ENCODE measurements around the gene TRIM2. TPM values are rescaled to one million over a fixed set of nuclear protein-coding genes. Genes with fewer than 3 reads are reported as not detected.

TRIM2 gene
- total and polyA plus RNA-seq, 2 experiments from 2014 or later = 22.0 to 61.5 TPM

- Mint-ChIP-seq H3K4me3 (no peak overlapping the region), H3K9me3 (no peaks in the 10 kb centered on the region), H3K36me3 (ENCODE audit: low read depth) (peaks cover 11% of the 10 kb centered on the region; the same call in 1 of the 3 replicates), H3K27ac (no peak overlapping the region), H3K27me3 (ENCODE audit: insufficient read depth, low read depth, poor library complexity) (peaks cover 1% of the 10 kb centered on the region), H3K4me1 (peaks cover 6% of the 10 kb centered on the region)
- ATAC-seq (no peak), DNase-seq (ENCODE audit: low spot score) (no peak)
- no peaks in the 10 kb centered on the region for H3K36me3 ChIP-seq (ENCODE audit: insufficient read depth)
- no peaks in the 10 kb centered on the region for H3F3A ChIP-seq (replicated peaks; ENCODE audit: low read depth)
- no peaks in the 10 kb centered on the region for H3K27me3 ChIP-seq (ENCODE audit: insufficient read depth)
- H3K9me2 ChIP-seq (ENCODE audit: insufficient read depth) = no peaks in the 10 kb centered on the region
- H3K4me3 ChIP-seq = no peak overlapping the region
- no peaks in the 10 kb centered on the region for H3K79me2 ChIP-seq (replicated peaks; ENCODE audit: insufficient read depth)
- no peak overlapping the region for H3K4me2 ChIP-seq
- no peak overlapping the region for H3K27ac ChIP-seq (ENCODE audit: low read depth)
- no peaks in the 10 kb centered on the region for H4K20me1 ChIP-seq (replicated peaks; ENCODE audit: insufficient read depth)
- H2AFZ ChIP-seq = no peak overlapping the region
- TF ChIP-seq EZH2 (IDR thresholded peaks at IDR 0.05; ENCODE audit: low read depth, unreplicated experiment) = no peak
- TF ChIP-seq, protein P1, sequence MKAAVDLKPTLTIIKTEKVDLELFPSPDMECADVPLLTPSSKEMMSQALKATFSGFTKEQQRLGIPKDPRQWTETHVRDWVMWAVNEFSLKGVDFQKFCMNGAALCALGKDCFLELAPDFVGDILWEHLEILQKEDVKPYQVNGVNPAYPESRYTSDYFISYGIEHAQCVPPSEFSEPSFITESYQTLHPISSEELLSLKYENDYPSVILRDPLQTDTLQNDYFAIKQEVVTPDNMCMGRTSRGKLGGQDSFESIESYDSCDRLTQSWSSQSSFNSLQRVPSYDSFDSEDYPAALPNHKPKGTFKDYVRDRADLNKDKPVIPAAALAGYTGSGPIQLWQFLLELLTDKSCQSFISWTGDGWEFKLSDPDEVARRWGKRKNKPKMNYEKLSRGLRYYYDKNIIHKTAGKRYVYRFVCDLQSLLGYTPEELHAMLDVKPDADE (IDR thresholded peaks at IDR 0.05) = no peak
- no peak for TF ChIP-seq NANOG (IDR thresholded peaks at IDR 0.05; ENCODE audit: borderline replicate concordance)
- no peak for TF ChIP-seq ZNF114 (CRISPR knock-in tag; IDR thresholded peaks at IDR 0.05)
- no peak for TF ChIP-seq EZH2phosphoT487 (IDR thresholded peaks at IDR 0.05; ENCODE audit: unreplicated experiment)
- no peak for TF ChIP-seq STAT1 (IDR thresholded peaks at IDR 0.05; ENCODE audit: unreplicated experiment)
- TF ChIP-seq, protein P2, sequence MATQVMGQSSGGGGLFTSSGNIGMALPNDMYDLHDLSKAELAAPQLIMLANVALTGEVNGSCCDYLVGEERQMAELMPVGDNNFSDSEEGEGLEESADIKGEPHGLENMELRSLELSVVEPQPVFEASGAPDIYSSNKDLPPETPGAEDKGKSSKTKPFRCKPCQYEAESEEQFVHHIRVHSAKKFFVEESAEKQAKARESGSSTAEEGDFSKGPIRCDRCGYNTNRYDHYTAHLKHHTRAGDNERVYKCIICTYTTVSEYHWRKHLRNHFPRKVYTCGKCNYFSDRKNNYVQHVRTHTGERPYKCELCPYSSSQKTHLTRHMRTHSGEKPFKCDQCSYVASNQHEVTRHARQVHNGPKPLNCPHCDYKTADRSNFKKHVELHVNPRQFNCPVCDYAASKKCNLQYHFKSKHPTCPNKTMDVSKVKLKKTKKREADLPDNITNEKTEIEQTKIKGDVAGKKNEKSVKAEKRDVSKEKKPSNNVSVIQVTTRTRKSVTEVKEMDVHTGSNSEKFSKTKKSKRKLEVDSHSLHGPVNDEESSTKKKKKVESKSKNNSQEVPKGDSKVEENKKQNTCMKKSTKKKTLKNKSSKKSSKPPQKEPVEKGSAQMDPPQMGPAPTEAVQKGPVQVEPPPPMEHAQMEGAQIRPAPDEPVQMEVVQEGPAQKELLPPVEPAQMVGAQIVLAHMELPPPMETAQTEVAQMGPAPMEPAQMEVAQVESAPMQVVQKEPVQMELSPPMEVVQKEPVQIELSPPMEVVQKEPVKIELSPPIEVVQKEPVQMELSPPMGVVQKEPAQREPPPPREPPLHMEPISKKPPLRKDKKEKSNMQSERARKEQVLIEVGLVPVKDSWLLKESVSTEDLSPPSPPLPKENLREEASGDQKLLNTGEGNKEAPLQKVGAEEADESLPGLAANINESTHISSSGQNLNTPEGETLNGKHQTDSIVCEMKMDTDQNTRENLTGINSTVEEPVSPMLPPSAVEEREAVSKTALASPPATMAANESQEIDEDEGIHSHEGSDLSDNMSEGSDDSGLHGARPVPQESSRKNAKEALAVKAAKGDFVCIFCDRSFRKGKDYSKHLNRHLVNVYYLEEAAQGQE (IDR thresholded peaks at IDR 0.05; ENCODE audit: unreplicated experiment) = no peak
- TF ChIP-seq ZNF462 (CRISPR knock-in tag; IDR thresholded peaks at IDR 0.05) = no peak
- no peak for TF ChIP-seq JUNB (IDR thresholded peaks at IDR 0.05; ENCODE audit: unreplicated experiment)
- no peak for TF ChIP-seq POLR2AphosphoS5 (IDR thresholded peaks at IDR 0.05; ENCODE audit: low read depth)
- TF ChIP-seq CTCF (conservative IDR thresholded peaks at IDR 0.05; ENCODE audit: low read depth in 2 of 2) = no peak
- no peak for TF ChIP-seq CREB1 (CRISPR knock-in tag; IDR thresholded peaks at IDR 0.05; ENCODE audit: low read depth)
- no peaks in the 10 kb centered on the region for H3K4me1 ChIP-seq (ENCODE audit: insufficient read depth)
These were observed 181.5 kb downstream of the TRIM2 start for GRCh38 chr4:153385784-153386183.
